ENCODE data around the gene LIPA.
"Not testable (repeated sequence)": the region's sequence is repeated elsewhere in the genome, so short reads cannot be mapped to it uniquely, and the experiment has no call there.

The LIPA gene

GRCh38 chr10:89269433-89270152 lies 18.0 kb upstream of the LIPA start:
- DNase-seq: peak; percentile 49 to 81 (median 77)

GRCh38 chr10:89266721-89267453 lies 15.3 kb upstream of the LIPA start:
- DNase-seq: no peak

- no peak for DNase-seq
These were observed 12.0 kb upstream of the LIPA start for GRCh38 chr10:89263531-89263930.

GRCh38 chr10:89263091-89263490 lies 11.5 kb upstream of the LIPA start:
- no peak for DNase-seq

- DNase-seq: no peak
These were observed 10.8 kb upstream of the LIPA start for GRCh38 chr10:89262086-89263051.

GRCh38 chr10:89258881-89259280 lies 7.3 kb upstream of the LIPA start:
- DNase-seq: peak in 1 of 3 donors; percentile 57

GRCh38 chr10:89257581-89257980 lies 6.0 kb upstream of the LIPA start:
- DNase-seq: no peak

- DNase-seq: no peak
These were observed 5.4 kb upstream of the LIPA start for GRCh38 chr10:89256962-89257361.

- DNase-seq: peak; percentile 64 to 87 (median 83)
These were observed 4.8 kb upstream of the LIPA start for GRCh38 chr10:89256340-89256739.

GRCh38 chr10:89255793-89256192 lies 4.2 kb upstream of the LIPA start:
- DNase-seq: peak; percentile 65 to 80 (median 77)

GRCh38 chr10:89255091-89255579 lies 3.6 kb upstream of the LIPA start:
- peak; percentile 54 to 73 (median 57) for DNase-seq

GRCh38 chr10:89252225-89252585 lies 630 bp upstream of the LIPA start:
- no peak for DNase-seq

- DNase-seq: no peak
These were observed 638 bp downstream of the LIPA start for GRCh38 chr10:89250865-89251408.

GRCh38 chr10:89248990-89249389 lies 2.6 kb downstream of the LIPA start:
- peak; percentile 54 to 83 (median 68) for DNase-seq

- not testable (repeated sequence) for DNase-seq
These were observed 4.0 kb downstream of the LIPA start for GRCh38 chr10:89247623-89248022.

- DNase-seq: no peak
These were observed 5.8 kb downstream of the LIPA start for GRCh38 chr10:89245802-89246201.

GRCh38 chr10:89242840-89243568 lies 8.6 kb downstream of the LIPA start:
- DNase-seq: peak; percentile 89 to 96 (median 95)

- DNase-seq: no peak
These were observed 9.3 kb downstream of the LIPA start for GRCh38 chr10:89242345-89242684.

GRCh38 chr10:89241486-89242344 lies 9.9 kb downstream of the LIPA start:
- peak; percentile 69 to 86 (median 80) for DNase-seq

GRCh38 chr10:89241026-89241425 lies 10.5 kb downstream of the LIPA start:
- DNase-seq: no peak

- no peak for DNase-seq
These were observed 11.1 kb downstream of the LIPA start for GRCh38 chr10:89240519-89240918.
